MM.1S (cell line): ENCODE measurements around the gene SIL1.

ENCODE experiments used
- DNase-seq: peaks from one replicate; pipeline ENCODE4 v3.0.0-alpha.2; 2015
- H2AFZ ChIP-seq: fragments of 300-600 bp; sonication (generic); 2 replicates; pipeline ENCODE4 v1.6.0; 2016; ENCODE audit warnings: antibody characterized with exemption, low read length
- H3F3A ChIP-seq: fragments of 300-600 bp; sonication (generic); 2 replicates; pipeline ENCODE4 v1.6.1; 2016; ENCODE audit warnings: mild to moderate bottlenecking, antibody characterized with exemption, low read length, moderate library complexity, mixed read lengths; ENCODE audit not compliant: insufficient read depth
- H3K27ac ChIP-seq: fragments of 300-600 bp; sonication (generic); 2 replicates; pipeline ENCODE4 v1.5.1; 2016; ENCODE audit warnings: mild to moderate bottlenecking, low read length
- H3K27me3 ChIP-seq: fragments of 300-600 bp; sonication (generic); replicated peaks from 2 replicates; pipeline ENCODE4 v1.6.0; 2016; ENCODE audit warnings: low read length; ENCODE audit not compliant: insufficient read depth
- H3K36me3 ChIP-seq: fragments of 300-600 bp; sonication (generic); replicated peaks from 2 replicates; pipeline ENCODE4 v1.6.1; 2016; ENCODE audit warnings: mild to moderate bottlenecking, low read length, mixed read lengths; ENCODE audit not compliant: insufficient read depth
- H3K4me1 ChIP-seq: fragments of 300-600 bp; sonication (generic); 2 replicates; pipeline ENCODE4 v1.6.1; 2016; ENCODE audit warnings: low read length, mixed read lengths
- H3K4me2 ChIP-seq: fragments of 300-600 bp; sonication (generic); 2 replicates; pipeline ENCODE4 v1.6.0; 2016; ENCODE audit warnings: low read depth, low read length
- H3K4me3 ChIP-seq: fragments of 300-600 bp; sonication (generic); 2 replicates; pipeline ENCODE4 v1.5.1; 2016; ENCODE audit warnings: low read length, mixed read lengths
- H3K79me2 ChIP-seq: fragments of 300-600 bp; sonication (generic); 2 replicates; pipeline ENCODE4 v1.6.1; 2016; ENCODE audit warnings: mixed run types, low read length, mixed read lengths
- H3K9ac ChIP-seq: fragments of 300-600 bp; sonication (generic); 2 replicates; pipeline ENCODE4 v1.6.1; 2016; ENCODE audit warnings: low read length, mixed read lengths
- H3K9me2 ChIP-seq: fragments of 300-600 bp; sonication (generic); replicated peaks from 2 replicates; pipeline ENCODE4 v1.6.1; 2016; ENCODE audit warnings: mild to moderate bottlenecking, low read length, mixed read lengths; ENCODE audit not compliant: insufficient read depth
- H3K9me3 ChIP-seq: fragments of 300-600 bp; sonication (generic); replicated peaks from 2 replicates; pipeline ENCODE4 v1.6.1; 2016; ENCODE audit warnings: mild to moderate bottlenecking, low read length, mixed read lengths; ENCODE audit not compliant: insufficient read depth
- H4K20me1 ChIP-seq: fragments of 300-600 bp; sonication (generic); 2 replicates; pipeline ENCODE4 v1.6.1; 2016; ENCODE audit warnings: mild to moderate bottlenecking, low read length, moderate library complexity, mixed read lengths; ENCODE audit not compliant: insufficient read depth
- EZH2 ChIP-seq: fragments of 300-600 bp; sonication (generic); optimal IDR thresholded peaks from 2 replicates; pipeline ENCODE3; 2017; ENCODE audit warnings: low read depth, mild to moderate bottlenecking, antibody characterized with exemption, low read length, mixed read lengths
- EZH2phosphoT487 ChIP-seq: fragments of 300-600 bp; sonication (generic); IDR thresholded peaks from 2 replicates; pipeline ENCODE4 v1.6.1; 2018; ENCODE audit warnings: antibody characterized with exemption, low read length
- TF ChIP-seq, protein P1 (sequence below): fragments of 300-600 bp; sonication (generic); IDR thresholded peaks from 2 replicates; pipeline ENCODE4 v1.5.1; 2016; ENCODE audit warnings: antibody characterized with exemption, low read length, mixed read lengths

SIL1 gene

DNA sequence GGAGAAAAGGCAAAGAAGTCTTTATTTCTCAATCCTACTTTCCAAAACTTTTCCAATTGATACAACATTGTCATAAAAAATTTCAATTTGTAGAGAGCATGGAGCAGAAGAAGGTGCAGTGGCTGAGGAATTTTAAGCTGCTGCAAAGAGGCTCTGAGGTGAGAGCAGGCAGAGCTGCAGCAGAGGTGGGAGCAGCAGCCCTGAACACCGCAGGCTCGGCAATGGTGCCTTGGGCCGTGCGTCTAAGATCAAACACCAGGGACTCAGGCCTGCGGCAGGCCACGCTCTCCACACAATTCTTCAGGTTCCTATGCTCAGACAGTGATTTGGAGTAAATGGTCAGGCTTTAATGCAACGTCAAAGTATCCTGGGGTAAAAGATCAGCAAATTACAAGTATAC is 46.3 kb downstream of the SIL1 start:
- no peak overlapping the region for H3K9ac ChIP-seq
- TF ChIP-seq, protein P1, sequence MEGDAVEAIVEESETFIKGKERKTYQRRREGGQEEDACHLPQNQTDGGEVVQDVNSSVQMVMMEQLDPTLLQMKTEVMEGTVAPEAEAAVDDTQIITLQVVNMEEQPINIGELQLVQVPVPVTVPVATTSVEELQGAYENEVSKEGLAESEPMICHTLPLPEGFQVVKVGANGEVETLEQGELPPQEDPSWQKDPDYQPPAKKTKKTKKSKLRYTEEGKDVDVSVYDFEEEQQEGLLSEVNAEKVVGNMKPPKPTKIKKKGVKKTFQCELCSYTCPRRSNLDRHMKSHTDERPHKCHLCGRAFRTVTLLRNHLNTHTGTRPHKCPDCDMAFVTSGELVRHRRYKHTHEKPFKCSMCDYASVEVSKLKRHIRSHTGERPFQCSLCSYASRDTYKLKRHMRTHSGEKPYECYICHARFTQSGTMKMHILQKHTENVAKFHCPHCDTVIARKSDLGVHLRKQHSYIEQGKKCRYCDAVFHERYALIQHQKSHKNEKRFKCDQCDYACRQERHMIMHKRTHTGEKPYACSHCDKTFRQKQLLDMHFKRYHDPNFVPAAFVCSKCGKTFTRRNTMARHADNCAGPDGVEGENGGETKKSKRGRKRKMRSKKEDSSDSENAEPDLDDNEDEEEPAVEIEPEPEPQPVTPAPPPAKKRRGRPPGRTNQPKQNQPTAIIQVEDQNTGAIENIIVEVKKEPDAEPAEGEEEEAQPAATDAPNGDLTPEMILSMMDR = no peak
- TF ChIP-seq EZH2 (no peak), EZH2phosphoT487 (no peak)

DNA sequence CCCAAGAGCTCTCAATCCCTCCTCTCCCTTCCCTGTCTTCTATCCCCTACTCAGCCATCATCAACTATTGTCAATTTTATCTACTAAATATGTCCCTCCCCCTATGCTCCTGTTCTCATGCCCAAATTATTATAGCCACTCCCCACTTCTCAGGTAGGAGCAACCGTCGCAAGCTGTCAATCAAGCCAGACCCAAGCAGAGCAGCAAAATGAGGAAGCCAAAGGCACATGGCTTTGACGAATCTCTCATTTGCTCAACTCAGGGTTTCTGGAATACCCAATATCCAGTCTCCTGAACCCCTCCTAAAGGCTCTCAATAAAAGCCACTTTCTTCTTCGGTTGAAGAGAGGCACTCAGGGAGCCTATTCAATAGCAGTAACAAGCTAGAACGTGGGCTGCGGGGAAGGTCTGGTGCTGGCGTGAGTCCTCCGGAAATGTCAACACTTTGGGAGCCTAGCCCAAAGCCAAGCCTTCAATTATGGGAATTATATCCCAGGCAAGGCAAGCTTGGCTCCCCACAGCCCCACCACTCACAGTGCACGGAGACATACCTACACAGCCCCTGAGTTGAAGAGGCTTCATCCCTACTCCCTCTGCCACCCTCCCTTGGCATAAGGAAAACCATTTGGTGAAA is 47.7 kb downstream of the SIL1 start:
- no peaks in the 10 kb centered on the region for H4K20me1 ChIP-seq
- H3K9ac ChIP-seq = no peak overlapping the region
- no peaks in the 10 kb centered on the region for H3F3A ChIP-seq
- H3K27ac ChIP-seq = no peak overlapping the region
- H3K9me3 ChIP-seq = no peaks in the 10 kb centered on the region
- no peaks in the 10 kb centered on the region for H3K9me2 ChIP-seq
- H3K4me1 ChIP-seq = no peaks in the 10 kb centered on the region
- no peaks in the 10 kb centered on the region for H3K79me2 ChIP-seq
- no peak overlapping the region for H2AFZ ChIP-seq
- no peaks in the 10 kb centered on the region for H3K27me3 ChIP-seq
- no peak overlapping the region for H3K4me3 ChIP-seq
- TF ChIP-seq, protein P1 = no peak
- no peak for TF ChIP-seq EZH2phosphoT487
- no peak for TF ChIP-seq EZH2
- H3K36me3 ChIP-seq = no peaks in the 10 kb centered on the region
- DNase-seq = no peak
- H3K4me2 ChIP-seq = no peak overlapping the region

More for the DNA sequence above, 46.3 kb downstream of the SIL1 start:
- no peaks in the 10 kb centered on the region for H3K36me3 ChIP-seq
- no peak overlapping the region for H3K4me2 ChIP-seq
- no peaks in the 10 kb centered on the region for H3K27me3 ChIP-seq
- H3F3A ChIP-seq = no peaks in the 10 kb centered on the region
- H3K9me2 ChIP-seq = no peaks in the 10 kb centered on the region
- H3K27ac ChIP-seq = no peak overlapping the region
- H3K79me2 ChIP-seq = no peaks in the 10 kb centered on the region
- H4K20me1 ChIP-seq = no peaks in the 10 kb centered on the region
- H3K4me1 ChIP-seq = no peaks in the 10 kb centered on the region
- no peak overlapping the region for H3K4me3 ChIP-seq
- no peak overlapping the region for H2AFZ ChIP-seq
- DNase-seq = no peak
- no peaks in the 10 kb centered on the region for H3K9me3 ChIP-seq

DNA sequence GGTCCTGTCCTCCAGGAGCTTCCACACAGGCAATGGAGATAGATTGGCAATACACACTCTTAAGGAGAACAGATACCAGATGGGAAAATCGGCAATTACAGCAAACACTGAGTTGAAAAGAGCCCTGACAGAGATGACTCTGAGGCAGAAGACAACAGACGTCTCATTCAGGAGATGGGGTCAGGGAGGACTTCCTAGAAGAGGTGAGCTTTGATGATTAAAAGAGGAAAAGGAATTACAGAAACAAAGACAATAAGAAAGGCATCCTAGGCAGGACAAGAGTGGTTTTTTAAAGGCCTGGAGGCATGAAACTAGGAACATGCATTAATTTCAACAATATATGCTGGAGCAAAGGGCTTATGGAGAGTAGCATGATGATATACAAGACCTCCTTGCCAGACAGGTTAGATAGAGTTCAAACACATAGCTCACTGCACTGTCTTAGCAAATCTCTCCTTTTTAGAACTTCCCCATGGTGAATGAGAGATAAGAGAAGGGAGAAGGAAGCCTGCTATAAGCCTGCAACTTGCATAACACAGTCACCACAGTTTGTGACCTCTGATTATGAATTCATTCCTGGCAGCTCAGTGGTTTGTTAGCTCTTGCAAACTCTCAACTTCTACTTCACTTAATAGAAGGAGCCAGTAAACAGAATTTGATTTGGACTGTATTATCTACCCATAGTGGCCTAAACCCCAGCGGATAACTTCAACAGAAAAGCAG is 48.5 kb downstream of the SIL1 start:
- no peak overlapping the region for H3K27ac ChIP-seq
- H3K27me3 ChIP-seq = no peaks in the 10 kb centered on the region
- no peak for DNase-seq
- no peaks in the 10 kb centered on the region for H3K36me3 ChIP-seq
- no peak overlapping the region for H3K4me2 ChIP-seq
- no peaks in the 10 kb centered on the region for H3K4me1 ChIP-seq
- no peaks in the 10 kb centered on the region for H3F3A ChIP-seq
- no peak overlapping the region for H3K9ac ChIP-seq
- H3K4me3 ChIP-seq = no peak overlapping the region
- TF ChIP-seq, protein P1 = no peak
- TF ChIP-seq EZH2 = no peak
- TF ChIP-seq EZH2phosphoT487 = no peak
- no peaks in the 10 kb centered on the region for H4K20me1 ChIP-seq
- H3K9me3 ChIP-seq = no peaks in the 10 kb centered on the region
- no peaks in the 10 kb centered on the region for H3K9me2 ChIP-seq
- no peaks in the 10 kb centered on the region for H3K79me2 ChIP-seq
- no peak overlapping the region for H2AFZ ChIP-seq
